H1 (cell line): ENCODE results near the gene CHD9. TPM values are rescaled to one million over a fixed set of nuclear protein-coding genes. Genes with fewer than 3 reads are reported as not detected.

Experiments
- CTCF ChIA-PET: fragments of 300-600 bp; sonication (Branson Sonifier 250); formaldehyde crosslinking; loops from one replicate; lab custom pipeline; 2021; ENCODE audit not compliant: partially characterized antibody; lab: Charles Lee
- POLR2A ChIA-PET: fragments of 300-600 bp; sonication (Branson Sonifier 250); formaldehyde crosslinking; loops from one replicate; lab custom pipeline; 2021; ENCODE audit warnings: inconsistent platforms; ENCODE audit not compliant: partially characterized antibody; lab: Charles Lee
- DNase-seq, 2 experiments: peaks; one replicate each; pipeline versions ENCODE4 v3.0.0 to v3.0.0-alpha.2; 2010 to 2022; ENCODE audit warnings: low spot score in 2 of 2, low read depth in 1 of 2, mixed read lengths in 1 of 2
- FAIRE-seq: peaks from 2 replicates; lab custom pipeline; 2011; peaks lifted over from hg19 to GRCh38; lab: Jason Lieb, UNC
- H2AFZ ChIP-seq: 2 replicates; pipeline ENCODE4 v1.8.1; 2012; ENCODE audit warnings: low read length, inconsistent platforms
- H2AK5ac ChIP-seq: 2 replicates; pipeline ENCODE4 v1.6.1; 2013; ENCODE audit warnings: low read depth, low read length
- H2BK120ac ChIP-seq: replicated peaks from 2 replicates; pipeline ENCODE3; 2013; ENCODE audit warnings: low read depth, low read length, inconsistent platforms
- H2BK12ac ChIP-seq: 2 replicates; pipeline ENCODE4 v1.6.1; 2013; ENCODE audit warnings: low read depth, low read length
- H2BK15ac ChIP-seq: 2 replicates; pipeline ENCODE4 v1.6.1; 2013; ENCODE audit warnings: low read length
- H2BK20ac ChIP-seq: 2 replicates; pipeline ENCODE4 v1.6.1; 2013; ENCODE audit warnings: low read length
- H2BK5ac ChIP-seq: 2 replicates; pipeline ENCODE4 v1.6.1; 2013; ENCODE audit warnings: low read depth, low read length
- H3K14ac ChIP-seq: 2 replicates; pipeline ENCODE4 v1.6.1; 2013; ENCODE audit warnings: inconsistent platforms; ENCODE audit not compliant: insufficient read length
- H3K18ac ChIP-seq: 2 replicates; pipeline ENCODE4 v1.6.1; 2013; ENCODE audit warnings: low read length; ENCODE audit errors: extremely low read depth
- H3K23ac ChIP-seq: 2 replicates; pipeline ENCODE4 v1.6.1; 2013; ENCODE audit warnings: inconsistent platforms; ENCODE audit not compliant: insufficient read length
- H3K23me2 ChIP-seq: 2 replicates; pipeline ENCODE4 v1.6.1; 2013; ENCODE audit warnings: low read depth, low read length
- H3K27ac ChIP-seq: 2 replicates; pipeline ENCODE4 v1.6.1; 2011; ENCODE audit warnings: low read depth, low read length, inconsistent platforms
- H3K27me3 ChIP-seq, 4 experiments: replicated peaks in 1 of 4; 1 replicate in 1 of 4; 2 replicates in 3 of 4; pipeline versions ENCODE4 v1.6.1 to v1.8.1; 2011 to 2013; ENCODE audit warnings: low read length in 3 of 4, mild to moderate bottlenecking in 3 of 4, inconsistent platforms in 2 of 4, mixed read lengths in 2 of 4, moderate library complexity in 1 of 4; ENCODE audit not compliant: control insufficient read depth in 3 of 4, insufficient read depth in 3 of 4; ENCODE audit errors: extremely low read depth in 1 of 4
- H3K36me3 ChIP-seq, 4 experiments: 2 replicates each; pipeline versions ENCODE4 v1.6.1 to v1.8.1; 2011 to 2013; ENCODE audit warnings: mild to moderate bottlenecking in 4 of 4, low read length in 3 of 4, moderate library complexity in 2 of 4, control low read depth in 1 of 4, inconsistent platforms in 1 of 4; ENCODE audit not compliant: insufficient read depth in 4 of 4, control insufficient read depth in 2 of 4
- H3K4ac ChIP-seq: replicated peaks from 2 replicates; pipeline ENCODE3; 2013; ENCODE audit warnings: low read length, low read depth, mixed read lengths, inconsistent platforms; ENCODE audit not compliant: insufficient read length
- H3K4me1 ChIP-seq, 4 experiments: replicated peaks in 1 of 4; 1 replicate in 1 of 4; 2 replicates in 3 of 4; pipeline versions ENCODE4 v1.6.1 to v1.8.1; 2011 to 2013; ENCODE audit warnings: low read length in 3 of 4, inconsistent platforms in 2 of 4, mixed read lengths in 1 of 4; ENCODE audit not compliant: insufficient read depth in 4 of 4, control insufficient read depth in 3 of 4
- H3K4me2 ChIP-seq, 2 experiments: 2 replicates each; pipeline versions ENCODE4 v1.6.1 to v1.8.1; 2011 to 2013; ENCODE audit warnings: low read depth in 2 of 2, low read length in 2 of 2, control low read depth in 1 of 2, inconsistent platforms in 1 of 2, mild to moderate bottlenecking in 1 of 2; ENCODE audit not compliant: insufficient read depth in 1 of 2
- H3K4me3 ChIP-seq, 4 experiments: fragments of 200-600, 300-600 bp in 1 of 4; sonication (generic), shearing (Covaris generic), sonication (Bioruptor Twin) in 1 of 4; 2 replicates each; pipeline versions ENCODE4 v1.5.1 to v1.8.1; 2011 to 2016; ENCODE audit warnings: low read length in 4 of 4, low read depth in 3 of 4, control low read depth in 2 of 4, inconsistent platforms in 2 of 4, mild to moderate bottlenecking in 2 of 4, mixed read lengths in 1 of 4, moderate library complexity in 1 of 4; ENCODE audit not compliant: insufficient read depth in 2 of 4; ENCODE audit errors: extremely low read depth in 1 of 4
- H3K56ac ChIP-seq: replicated peaks from 2 replicates; pipeline ENCODE3; 2013; ENCODE audit warnings: low read depth, mild to moderate bottlenecking, mixed read lengths, low read length, inconsistent platforms; ENCODE audit not compliant: insufficient read length
- H3K79me1 ChIP-seq: 2 replicates; pipeline ENCODE4 v1.6.1; 2013; ENCODE audit warnings: low read depth, low read length, control low read depth
- H3K79me2 ChIP-seq, 2 experiments: 2 replicates each; pipeline versions ENCODE4 v1.6.1 to v1.8.1; 2012 to 2013; ENCODE audit warnings: low read length in 2 of 2, mild to moderate bottlenecking in 2 of 2, inconsistent platforms in 1 of 2; ENCODE audit not compliant: insufficient read depth in 2 of 2, control insufficient read depth in 1 of 2
- H3K9ac ChIP-seq, 4 experiments: replicated peaks in 1 of 4; 1 replicate in 1 of 4; 2 replicates in 3 of 4; pipeline versions ENCODE4 v1.6.1 to v1.8.1; 2011 to 2013; ENCODE audit warnings: low read depth in 3 of 4, low read length in 3 of 4, control low read depth in 2 of 4, mild to moderate bottlenecking in 2 of 4, moderate library complexity in 2 of 4, inconsistent platforms in 1 of 4; ENCODE audit errors: extremely low read depth in 1 of 4
- H3K9me3 ChIP-seq, 2 experiments: 2 replicates each; pipeline versions ENCODE4 v1.6.1 to v1.8.1; 2012 to 2013; ENCODE audit warnings: mild to moderate bottlenecking in 2 of 2, moderate library complexity in 2 of 2, control low read depth in 1 of 2, inconsistent platforms in 1 of 2, low read depth in 1 of 2, low read length in 1 of 2, mixed read lengths in 1 of 2; ENCODE audit not compliant: insufficient read depth in 2 of 2
- H4K20me1 ChIP-seq, 2 experiments: replicated peaks in 1 of 2; 2 replicates each; pipeline versions ENCODE3 to v1.8.1; 2011 to 2013; ENCODE audit warnings: inconsistent platforms in 2 of 2, low read length in 2 of 2, mild to moderate bottlenecking in 1 of 2; ENCODE audit not compliant: insufficient read depth in 2 of 2, control insufficient read depth in 1 of 2
- H4K5ac ChIP-seq: 2 replicates; pipeline ENCODE4 v1.6.1; 2013; ENCODE audit warnings: low read length, low read depth, mixed read lengths, inconsistent platforms; ENCODE audit not compliant: insufficient read length
- H4K8ac ChIP-seq: 2 replicates; pipeline ENCODE4 v1.8.0; 2013; ENCODE audit warnings: mild to moderate bottlenecking, moderate library complexity, low read length, inconsistent platforms; ENCODE audit not compliant: insufficient read depth; ENCODE audit errors: extremely low read depth
- H4K91ac ChIP-seq: replicated peaks from 2 replicates; pipeline ENCODE3; 2013; ENCODE audit warnings: low read length, mixed read lengths, inconsistent platforms; ENCODE audit not compliant: insufficient read length
- CTBP2 ChIP-seq: IDR thresholded peaks from 2 replicates; pipeline ENCODE4 v1.7.0; 2011; ENCODE audit warnings: borderline replicate concordance, mild to moderate bottlenecking, moderate library complexity, mixed read lengths, low read length; ENCODE audit not compliant: insufficient read depth, insufficient read length
- KDM1A ChIP-seq: fragments of 200-600, 300-600 bp; sonication (generic); IDR thresholded peaks from 2 replicates; pipeline ENCODE4 v1.7.1; 2016; ENCODE audit warnings: mild to moderate bottlenecking, low read length, borderline replicate concordance
- KDM5A ChIP-seq: fragments of 200-600 bp; IDR thresholded peaks from 2 replicates; pipeline ENCODE4 v1.7.1; 2012; ENCODE audit warnings: mild to moderate bottlenecking, low read length, inconsistent platforms, mixed read lengths
- MAFK ChIP-seq: IDR thresholded peaks from 2 replicates; pipeline ENCODE4 v1.6.1; 2012; ENCODE audit warnings: low read depth, mild to moderate bottlenecking, improper control_type of control experiment, low read length
- RAD21 ChIP-seq, 2 experiments: IDR thresholded peaks in 1 of 2; conservative IDR thresholded peaks in 1 of 2; 2 replicates each; pipeline ENCODE4 v1.6.1; 2011; ENCODE audit warnings: low read depth in 2 of 2, low read length in 2 of 2, improper control_type of control experiment in 1 of 2, inconsistent platforms in 1 of 2, mild to moderate bottlenecking in 1 of 2, moderate library complexity in 1 of 2
- TEAD4 ChIP-seq: IDR thresholded peaks from 2 replicates; pipeline ENCODE4 v1.6.1; 2012; ENCODE audit warnings: low read depth, low read length, inconsistent platforms, mixed read lengths
- WGBS, 2 experiments: shearing (Covaris generic) in 1 of 2; methylation state at CpG; one replicate each; pipeline versions ENCODE4 v1.1.6 to v1.1.7; 2013 to 2015; ENCODE audit warnings: low lambda C conversion rate in 2 of 2, mixed read lengths in 2 of 2, inconsistent platforms in 1 of 2, low coverage in 1 of 2, missing lambda C conversion rate in 1 of 2; ENCODE audit not compliant: insufficient replicate concordance in 2 of 2, insufficient coverage in 1 of 2, insufficient read length in 1 of 2; ENCODE audit errors: extremely low coverage in 1 of 2, missing lambda C conversion rate in 1 of 2; 5-methylcytosine and 5-hydroxymethylcytosine counted together
- long read RNA-seq, 2 experiments: library from RNA in 1 of 2; library from capped mRNA in 1 of 2; stranded (forward); transcript quantifications; one replicate each; pipeline ENCODE4 v2.0.0, GENCODE V29; 2021; ENCODE audit warnings: inconsistent platforms in 1 of 2
- polyA minus RNA-seq, 3 experiments: library from RNA; depleted of rRNA, polyadenylated mRNA; stranded (reverse); fragments of >200 nt; gene quantifications; 1 replicate in 2 of 3; 2 replicates in 1 of 3; pipeline ENCODE4 v1.2.3, GENCODE V29; 2011
- polyA plus RNA-seq, 7 experiments: library from polyadenylated mRNA; depleted of rRNA in 3 of 7; stranded (reverse) in 5 of 7; unstranded in 2 of 7; fragments of >200 nt in 5 of 7; fragments of 200-250 nt in 2 of 7; gene quantifications; 1 replicate in 5 of 7; 2 replicates in 1 of 7; 4 replicates in 1 of 7; pipeline versions ENCODE4 v1.2.1 to v1.2.3, GENCODE V29; 2011 to 2013; ENCODE audit warnings: missing spikeins in 2 of 7, mixed read lengths in 2 of 7
- total RNA-seq: library from RNA; stranded (reverse); fragmentation: NEBNext Ultra II Directional; extraction: Animal tissue kit (Norgen Biotek cat#: 25700); gene quantifications from 2 replicates; pipeline ENCODE4 v1.2.1, GENCODE V29; 2021

Gene CHD9
- 27.5 and 32.4 TPM in 2 replicates for total RNA-seq
- polyA plus RNA-seq (2011; rRNA removed) = 5.9 and 9.9 TPM in 2 replicates
- polyA plus RNA-seq (2011; cell fraction: cytosol; rRNA removed) = 12.8 TPM
- 8.5 TPM for polyA plus RNA-seq (2011; cell fraction: nucleus; rRNA removed)
- polyA plus RNA-seq (2012, experiment 1 of 2) = 12.2 to 24.6 TPM (median 15.0 TPM) in 4 replicates
- 1.4 TPM for polyA plus RNA-seq (2012, experiment 2 of 2)
- 28.1 TPM for polyA plus RNA-seq (2013, experiment 1 of 2)
- polyA plus RNA-seq (2013, experiment 2 of 2) = 26.4 TPM
- 73.8 and 104 TPM in 2 replicates for polyA minus RNA-seq (2011; rRNA and poly(A)+ RNA removed)
- polyA minus RNA-seq (2011; cell fraction: cytosol; rRNA and poly(A)+ RNA removed) = 29.0 TPM
- 131 TPM for polyA minus RNA-seq (2011; cell fraction: nucleus; rRNA and poly(A)+ RNA removed)
- long read RNA-seq, experiment 1, partial matches to known transcripts = 4 of 9 reads
- long read RNA-seq, experiment 1, other reads (novel, unspliced or antisense) = 5 of 9 reads
- long read RNA-seq, experiment 2, partial matches to known transcripts = 8 of 30 reads
- long read RNA-seq, experiment 2, other reads (novel, unspliced or antisense) = 16 of 30 reads

DNA sequence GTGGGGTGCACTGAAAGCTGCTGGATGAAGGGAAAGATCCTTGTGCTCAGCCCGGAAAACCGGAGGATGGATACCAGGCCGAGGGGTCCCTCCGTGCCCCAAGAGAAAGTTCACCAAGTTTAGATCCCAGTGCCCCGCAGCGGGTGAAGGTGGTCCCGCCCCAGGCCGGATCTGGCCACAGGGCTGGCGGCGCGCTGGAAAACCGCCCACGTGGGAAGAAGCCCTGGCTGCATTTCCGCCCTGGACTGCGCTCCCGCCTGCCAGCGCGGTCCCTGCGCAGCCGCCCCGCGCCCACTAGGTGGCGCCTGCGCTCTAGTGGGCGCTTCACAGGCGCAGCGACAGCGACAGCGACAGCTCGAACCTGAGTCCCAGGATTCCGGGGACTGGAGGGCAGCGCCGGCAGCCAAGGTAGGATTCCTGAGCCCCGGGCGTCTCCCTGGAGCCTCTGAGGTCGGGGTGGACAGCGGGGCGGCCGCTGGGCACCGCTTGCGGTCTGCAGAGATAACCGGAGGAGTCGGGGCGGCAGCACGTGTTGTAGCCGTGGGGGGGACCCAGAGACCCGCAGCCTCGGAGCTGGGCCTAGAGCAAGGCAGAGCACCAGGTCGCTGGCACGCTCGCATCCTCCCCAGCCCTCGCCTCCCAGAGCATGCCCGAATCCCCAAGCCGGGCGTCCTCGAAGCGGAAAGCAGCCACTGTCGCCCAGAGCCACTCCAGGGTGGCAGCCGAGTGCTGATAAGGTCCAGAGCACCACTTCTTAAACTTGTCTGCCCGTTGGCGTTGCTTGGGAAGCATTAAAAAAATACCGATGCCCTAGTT is at the start of gene CHD9:
Gene CHD9, plus strand, starts transcription at position 322 of the 816 bp plus-strand sequence. CDS start 101,099 bp downstream, outside the sequence.
- ChIA-PET POLR2A (interaction anchor here (0.8 to 3.2 kb wide), 12 partner anchors 9 to 153 kb away, joined by 3 to 21 read pairs (median 5); no protein-coding TSS in a partner anchor), CTCF (interaction anchor here (0.6 to 4.1 kb wide), 24 partner anchors 9 to 202 kb away, joined by 3 to 21 read pairs (median 4); no protein-coding TSS in a partner anchor)
- H2BK12ac ChIP-seq = peak within 1 kb of the TSS; percentile 78; the same call in 1 of the 2 replicates
- peak within 1 kb of the TSS; percentile 54; the same call in 1 of the 2 replicates for H2AK5ac ChIP-seq
- no peak within 1 kb of the TSS for H3K56ac ChIP-seq
- H3K4me2 ChIP-seq = peak within 1 kb of the TSS; percentile 82 to 85
- H4K91ac ChIP-seq = peak within 1 kb of the TSS; percentile 96
- H3K36me3 ChIP-seq = no peaks in the 10 kb centered on the region
- H3K4me1 ChIP-seq = peaks cover 6 to 9% (median 8%) of the 10 kb centered on the region in 4 experiments; a peak in 5 of 7 replicates
- H2BK5ac ChIP-seq = peak within 1 kb of the TSS; percentile 84; the same call in 1 of the 2 replicates
- H3K79me2 ChIP-seq = peaks cover 0 to 34% of the 10 kb centered on the region in 2 experiments; a peak in 2 of 4 replicates
- H2BK20ac ChIP-seq = peak within 1 kb of the TSS; percentile 48; the same call in 1 of the 2 replicates
- 0 out of 2 replicates have a peak within 1 kb of the TSS, but pooled peaks have one; percentile 42 for H2AFZ ChIP-seq
- peak within 1 kb of the TSS; percentile 90 for H4K8ac ChIP-seq
- no peak within 1 kb of the TSS for H3K23ac ChIP-seq
- H3K9me3 ChIP-seq = no peaks in the 10 kb centered on the region
- peak within 1 kb of the TSS; percentile 73 for H2BK120ac ChIP-seq
- H3K23me2 ChIP-seq = peaks cover 7% of the 10 kb centered on the region; the same call in 1 of the 2 replicates
- H3K4ac ChIP-seq = peak within 1 kb of the TSS; percentile 2
- H2BK15ac ChIP-seq = 0 out of 2 replicates have a peak within 1 kb of the TSS, but pooled peaks have one; percentile 63
- peak in 1 of 2 experiments; percentile 87 for DNase-seq
- FAIRE-seq = no peak
- peaks cover 11% of the 10 kb centered on the region; the same call in 1 of the 2 replicates for H3K79me1 ChIP-seq
- WGBS, 2 experiments = 3% methylated on average over 47 of the region's 62 CpGs; no CpG with 5 or more reads in 1 of the 2 experiments
- peak within 1 kb of the TSS; percentile 79 for H4K5ac ChIP-seq
- no peaks in the 10 kb centered on the region; a peak in 1 of 7 replicates for H3K27me3 ChIP-seq
- peak within 1 kb of the TSS; percentile 34 to 68 (median 60) for H3K4me3 ChIP-seq
- peak within 1 kb of the TSS; percentile 39; the same call in 1 of the 2 replicates for H3K27ac ChIP-seq
- no peaks in the 10 kb centered on the region for H4K20me1 ChIP-seq
- H3K18ac ChIP-seq = peak within 1 kb of the TSS; percentile 80
- peak within 1 kb of the TSS in 3 of 4 experiments; percentile 45 to 55 (median 54); a peak in 6 of 7 replicates for H3K9ac ChIP-seq
- H3K14ac ChIP-seq = no peak within 1 kb of the TSS
- TF ChIP-seq RAD21 (IDR thresholded peaks at IDR 0.05 in 1 of 2, conservative IDR thresholded peaks at IDR 0.05 in 1 of 2; ENCODE audit: low read depth in 2 of 2, low read length in 2 of 2) (peak; percentile 95 to 96), MAFK (no peak), CTBP2 (no peak), KDM1A (no peak; the same call in 1 of the 2 replicates), KDM5A (no peak), TEAD4 (peak; percentile 62; the same call in 1 of the 2 replicates)
